OCI-LY7 (cell line): ENCODE data around the gene ANKMY1. TPM values are rescaled to one million over a fixed set of nuclear protein-coding genes. Genes with fewer than 3 reads are reported as not detected.

Source experiments
- BruUV-seq: library from RNA; stranded (reverse); fragments of 400-500 nt; replicated peaks from 2 replicates; lab custom pipeline; 2021; lab: Mats Ljungman, UMichigan
- CTCF ChIA-PET: fragments of 300-600 bp; sonication (Branson Sonifier 250); formaldehyde crosslinking; loops from one replicate; lab custom pipeline; 2022; ENCODE audit warnings: antibody characterized with exemption; ENCODE audit not compliant: unreplicated experiment; lab: Charles Lee
- POLR2A ChIA-PET: fragments of 300-600 bp; sonication (Branson Sonifier 250); formaldehyde crosslinking; loops from one replicate; lab custom pipeline; 2022; ENCODE audit warnings: antibody characterized with exemption; lab: Charles Lee
- DNase-seq: peaks from one replicate; pipeline ENCODE4 v3.0.0-alpha.2; 2015; ENCODE audit warnings: low spot score
- H2AFZ ChIP-seq: fragments of 200-600 bp; sonication (generic), shearing (Covaris generic); 2 replicates; pipeline ENCODE4 v1.6.1; 2014; ENCODE audit warnings: mild to moderate bottlenecking, antibody characterized with exemption, low read length, moderate library complexity
- H3K27ac ChIP-seq: fragments of 200-600 bp; sonication (generic); 2 replicates; pipeline ENCODE4 v1.5.1; 2014; ENCODE audit warnings: mixed run types, low read depth, mild to moderate bottlenecking, moderate library complexity, low read length, inconsistent platforms; ENCODE audit not compliant: poor library complexity, severe bottlenecking
- H3K36me3 ChIP-seq: fragments of 200-600 bp; sonication (generic); 2 replicates; pipeline ENCODE4 v1.6.1; 2014; ENCODE audit warnings: mild to moderate bottlenecking, antibody characterized with exemption, low read length, moderate library complexity, mixed read lengths; ENCODE audit not compliant: insufficient read depth
- H3K4me1 ChIP-seq: fragments of 200-600 bp; sonication (generic); 2 replicates; pipeline ENCODE4 v1.5.1; 2014; ENCODE audit warnings: mild to moderate bottlenecking, low read length; ENCODE audit not compliant: insufficient read depth, poor library complexity, severe bottlenecking
- H3K4me2 ChIP-seq: fragments of 200-600 bp; sonication (generic); 2 replicates; pipeline ENCODE4 v1.6.1; 2014; ENCODE audit warnings: mild to moderate bottlenecking, low read length
- H3K4me3 ChIP-seq: fragments of 200-600 bp; sonication (generic); 2 replicates; pipeline ENCODE4 v1.5.1; 2014; ENCODE audit warnings: mild to moderate bottlenecking, low read depth, low read length; ENCODE audit not compliant: poor library complexity, severe bottlenecking
- H3K79me2 ChIP-seq: fragments of 200-600 bp; sonication (generic); 2 replicates; pipeline ENCODE4 v1.6.1; 2016; ENCODE audit warnings: low read depth, mild to moderate bottlenecking, low read length, moderate library complexity, mixed read lengths; ENCODE audit not compliant: insufficient read depth
- H3K9me2 ChIP-seq: fragments of 200-600 bp; sonication (generic); 2 replicates; pipeline ENCODE4 v1.6.1; 2016; ENCODE audit warnings: mild to moderate bottlenecking, low read length, mixed read lengths; ENCODE audit not compliant: insufficient read depth
- H3K9me3 ChIP-seq: fragments of 200-600 bp; sonication (generic); 2 replicates; pipeline ENCODE4 v1.6.1; 2014; ENCODE audit warnings: mild to moderate bottlenecking, mixed run types, low read length, mixed read lengths
- H4K20me1 ChIP-seq: fragments of 200-600 bp; sonication (generic); 2 replicates; pipeline ENCODE4 v1.6.1; 2014; ENCODE audit warnings: mild to moderate bottlenecking, antibody characterized with exemption, low read length, moderate library complexity, mixed read lengths; ENCODE audit not compliant: insufficient read depth
- EZH2phosphoT487 ChIP-seq: fragments of 200-600 bp; sonication (generic); IDR thresholded peaks from 2 replicates; pipeline ENCODE4 v1.6.1; 2018; ENCODE audit warnings: low read depth, borderline replicate concordance, mild to moderate bottlenecking, mixed run types, antibody characterized with exemption, low read length, moderate library complexity, mixed read lengths
- intact Hi-C: fragments of 100-400 bp; cut with micrococcal nuclease; formaldehyde crosslinking; loops from one replicate; pipeline ENCODE4 v1.10.0; 2022; ENCODE audit not compliant: unreplicated experiment
- total RNA-seq, 2 experiments: library from RNA; depleted of rRNA in 1 of 2; stranded (reverse); fragments of >200 nt in 1 of 2; shearing (Covaris generic) in 1 of 2; gene quantifications; 2 replicates each; pipeline ENCODE4 v1.2.3, GENCODE V29; 2014 to 2022
- TF ChIP-seq, protein P1 (sequence below): fragments of 200-600 bp; sonication (generic); conservative IDR thresholded peaks from 2 replicates; pipeline ENCODE4 v1.5.1; 2014; ENCODE audit warnings: mild to moderate bottlenecking, antibody characterized with exemption, low read length, moderate library complexity, mixed read lengths

ANKMY1 gene
- total RNA-seq, 2 experiments from 2014 or later = 30.6 to 65.9 TPM

DNA sequence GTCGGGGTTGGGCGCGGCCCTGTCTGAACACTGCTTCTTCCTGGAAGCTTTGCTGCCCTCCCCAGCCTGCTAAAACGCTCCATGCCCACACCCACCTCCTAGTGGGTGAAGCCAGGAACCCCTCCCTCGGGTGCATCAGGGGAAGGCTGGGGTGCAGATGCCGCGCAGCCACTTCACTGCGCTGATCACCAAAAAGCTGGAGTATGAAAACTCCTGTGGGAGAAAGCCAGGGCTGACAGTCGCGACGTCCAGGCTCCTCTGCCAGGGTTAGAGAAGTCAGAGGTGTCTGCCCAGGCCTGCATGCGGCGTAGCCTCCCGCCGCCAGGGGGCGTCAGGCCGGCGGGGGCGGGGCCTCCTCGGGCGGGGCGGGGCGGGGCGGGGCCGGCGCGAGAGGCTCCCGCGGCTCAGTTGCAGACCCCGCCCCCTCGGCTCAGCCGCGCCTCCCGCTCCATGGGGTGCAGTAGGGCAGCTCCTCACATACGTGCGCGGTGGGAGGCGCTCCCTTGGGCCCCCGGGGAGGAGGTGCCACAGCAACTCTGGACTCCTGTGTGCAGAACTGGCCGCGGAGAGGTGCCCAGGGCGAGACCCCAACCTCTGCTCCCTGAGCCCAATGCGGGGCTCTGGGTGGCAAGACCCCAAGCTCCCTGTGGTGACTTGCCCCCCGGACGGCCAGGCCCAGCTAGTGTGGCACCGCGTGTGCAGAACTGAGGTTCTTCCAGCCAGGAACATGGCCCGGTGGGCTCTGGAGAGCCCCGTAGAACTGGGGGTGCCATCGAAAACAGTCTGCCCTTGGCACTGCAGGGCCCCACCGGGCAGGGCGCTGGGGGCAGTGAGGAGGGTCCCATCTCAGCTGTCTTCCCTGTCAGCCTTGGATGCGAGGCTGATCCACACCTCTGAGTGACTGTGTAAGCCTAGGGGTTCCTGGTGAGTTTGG is 8.7 kb upstream of the ANKMY1 start:
- ChIA-PET CTCF (interaction anchor here (0.6 to 2.3 kb wide), 6 partner anchors 13 to 190 kb away, joined by 3 to 16 read pairs (median 6); partner anchors contain the start of gene CAPN10), POLR2A (interaction anchor here (1.5 to 2.9 kb wide), 3 partner anchors 14 to 56 kb away, joined by 3 to 59 read pairs (median 12); partner anchors contain the start of gene CAPN10)
- TF ChIP-seq, protein P1, sequence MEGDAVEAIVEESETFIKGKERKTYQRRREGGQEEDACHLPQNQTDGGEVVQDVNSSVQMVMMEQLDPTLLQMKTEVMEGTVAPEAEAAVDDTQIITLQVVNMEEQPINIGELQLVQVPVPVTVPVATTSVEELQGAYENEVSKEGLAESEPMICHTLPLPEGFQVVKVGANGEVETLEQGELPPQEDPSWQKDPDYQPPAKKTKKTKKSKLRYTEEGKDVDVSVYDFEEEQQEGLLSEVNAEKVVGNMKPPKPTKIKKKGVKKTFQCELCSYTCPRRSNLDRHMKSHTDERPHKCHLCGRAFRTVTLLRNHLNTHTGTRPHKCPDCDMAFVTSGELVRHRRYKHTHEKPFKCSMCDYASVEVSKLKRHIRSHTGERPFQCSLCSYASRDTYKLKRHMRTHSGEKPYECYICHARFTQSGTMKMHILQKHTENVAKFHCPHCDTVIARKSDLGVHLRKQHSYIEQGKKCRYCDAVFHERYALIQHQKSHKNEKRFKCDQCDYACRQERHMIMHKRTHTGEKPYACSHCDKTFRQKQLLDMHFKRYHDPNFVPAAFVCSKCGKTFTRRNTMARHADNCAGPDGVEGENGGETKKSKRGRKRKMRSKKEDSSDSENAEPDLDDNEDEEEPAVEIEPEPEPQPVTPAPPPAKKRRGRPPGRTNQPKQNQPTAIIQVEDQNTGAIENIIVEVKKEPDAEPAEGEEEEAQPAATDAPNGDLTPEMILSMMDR = peak; percentile 80
- TF ChIP-seq EZH2phosphoT487 = no peak
- intact Hi-C loops = loop anchor here (1.0 kb wide), 1 partner anchor 19 kb away; no protein-coding TSS in a partner anchor
- H3K4me1 ChIP-seq = peaks cover 63% of the 10 kb centered on the region
- peak overlapping the region; percentile 72 for H3K4me3 ChIP-seq
- H3K27ac ChIP-seq = peak overlapping the region; percentile 84
- peak overlapping the region; percentile 100 for H3K4me2 ChIP-seq
- H3K9me3 ChIP-seq = no peaks in the 10 kb centered on the region
- H3K9me2 ChIP-seq = no peaks in the 10 kb centered on the region
- 0 out of 2 replicates have a peak, but pooled peaks cover 5% of the 10 kb centered on the region for H4K20me1 ChIP-seq
- no TSS peak for BruUV-seq
- H2AFZ ChIP-seq = peak overlapping the region; percentile 23; the same call in 1 of the 2 replicates
- peaks cover 20% of the 10 kb centered on the region for H3K36me3 ChIP-seq
- peaks cover 19% of the 10 kb centered on the region; the same call in 1 of the 2 replicates for H3K79me2 ChIP-seq
- DNase-seq = peak; percentile 90

- peak overlapping the region; percentile 72 for H3K4me3 ChIP-seq
- H3K4me2 ChIP-seq = peak overlapping the region; percentile 100
- peaks cover 20% of the 10 kb centered on the region for H3K36me3 ChIP-seq
- TF ChIP-seq EZH2phosphoT487 = no peak
- TF ChIP-seq, protein P1 = no peak
- peak overlapping the region; percentile 84 for H3K27ac ChIP-seq
- no peaks in the 10 kb centered on the region for H3K9me2 ChIP-seq
- no peaks in the 10 kb centered on the region for H3K9me3 ChIP-seq
- intact Hi-C loops = loop anchor here (1.0 kb wide), 1 partner anchor 20 kb away; no protein-coding TSS in a partner anchor
- peaks cover 63% of the 10 kb centered on the region for H3K4me1 ChIP-seq
- ChIA-PET CTCF (interaction anchor here (0.9 to 2.3 kb wide), 4 partner anchors 15 to 51 kb away, joined by 4 to 16 read pairs (median 10); partner anchors contain the start of gene CAPN10), POLR2A (interaction anchor here (1.5 to 2.9 kb wide), 3 partner anchors 15 to 57 kb away, joined by 3 to 59 read pairs (median 12); partner anchors contain the start of gene CAPN10)
- no peaks in the 10 kb centered on the region for H4K20me1 ChIP-seq
- peak; percentile 80 for DNase-seq
- H3K79me2 ChIP-seq = peaks cover 21% of the 10 kb centered on the region; the same call in 1 of the 2 replicates
- no TSS peak for BruUV-seq
- H2AFZ ChIP-seq = peak overlapping the region; percentile 23; the same call in 1 of the 2 replicates
These were observed 7.8 kb upstream of the ANKMY1 start for GRCh38 chr2:240565333-240566202.
